Measurements from ENCODE around the gene USP27X. TPM values are rescaled to one million over a fixed set of nuclear protein-coding genes. Genes with fewer than 3 reads are reported as not detected.

Gene USP27X
- total and polyA plus RNA-seq, 9 donors = 2.4 to 15.1 (median 6.7) TPM

- H3K4me3 ChIP-seq = no peak overlapping the region
- intact Hi-C loops (cut with DNase I) = no loop called here
- WGBS, 3 donors = 46 to 61% (median 54%) methylated on average over 8 of the region's 8 CpGs
- TF ChIP-seq CTCF (IDR thresholded peaks at IDR 0.05) = no peak
- H3K27ac ChIP-seq = no peak overlapping the region
- H3K36me3 ChIP-seq = no peaks in the 10 kb centered on the region
- no peaks in the 10 kb centered on the region for H3K9me3 ChIP-seq
- H3K4me1 ChIP-seq (ENCODE audit: insufficient read depth) = no peaks in the 10 kb centered on the region
- no peak for DNase-seq
- no peaks in the 10 kb centered on the region for H3K27me3 ChIP-seq
Observed at GRCh38 chrX:49844611-49845010, 34.7 kb upstream of the USP27X start.

- DNase-seq = no peak
- H3K36me3 ChIP-seq = no peaks in the 10 kb centered on the region
- no peaks in the 10 kb centered on the region for H3K9me3 ChIP-seq
- intact Hi-C loops (cut with DNase I) = no loop called here
- H3K27me3 ChIP-seq = no peaks in the 10 kb centered on the region
- TF ChIP-seq POLR2A (IDR thresholded peaks at IDR 0.05) = no peak
- TF ChIP-seq CTCF (IDR thresholded peaks at IDR 0.05) = no peak
- TF ChIP-seq EP300 (IDR thresholded peaks at IDR 0.05) = no peak
- no peaks in the 10 kb centered on the region for H3K4me1 ChIP-seq (ENCODE audit: insufficient read depth)
- 68 to 76% (median 68%) methylated on average over 4 of the region's 4 CpGs for WGBS, 3 donors
- no peak overlapping the region for H3K4me3 ChIP-seq
- H3K27ac ChIP-seq = no peak overlapping the region
Observed at GRCh38 chrX:49845701-49846403, 33.4 kb upstream of the USP27X start.

- no peak for DNase-seq
- TF ChIP-seq CTCF (IDR thresholded peaks at IDR 0.05) (no peak), EP300 (IDR thresholded peaks at IDR 0.05) (no peak), POLR2A (IDR thresholded peaks at IDR 0.05) (no peak)
- no peaks in the 10 kb centered on the region for H3K4me1 ChIP-seq (ENCODE audit: insufficient read depth)
- H3K9me3 ChIP-seq = no peaks in the 10 kb centered on the region
- intact Hi-C loops (cut with DNase I) = no loop called here
- 33 to 56% (median 43%) methylated on average over 1 of the region's 1 CpG for WGBS, 3 donors
- H3K27me3 ChIP-seq = no peaks in the 10 kb centered on the region
- no peaks in the 10 kb centered on the region for H3K36me3 ChIP-seq
- H3K27ac ChIP-seq = no peak overlapping the region
- H3K4me3 ChIP-seq = no peak overlapping the region
Observed at GRCh38 chrX:49846522-49846921, 32.8 kb upstream of the USP27X start.

GRCh38 chrX:49848275-49848674 is 31.0 kb upstream of the USP27X start:
- WGBS, 3 donors = 66 to 76% (median 69%) methylated on average over 3 of the region's 3 CpGs

More at GRCh38 chrX:49848275-49848674, 31.0 kb upstream of the USP27X start:
- Histone ChIP-seq H3K27me3 (no peaks in the 10 kb centered on the region), H3K9me3 (no peaks in the 10 kb centered on the region), H3K36me3 (no peaks in the 10 kb centered on the region), H3K27ac (no peak overlapping the region), H3K4me1 (ENCODE audit: insufficient read depth) (no peaks in the 10 kb centered on the region), H3K4me3 (no peak overlapping the region)
- no peak for DNase-seq
- TF ChIP-seq CTCF (IDR thresholded peaks at IDR 0.05) (no peak), POLR2A (IDR thresholded peaks at IDR 0.05) (no peak), EP300 (IDR thresholded peaks at IDR 0.05) (no peak)
- intact Hi-C loops (cut with DNase I) = no loop called here
